CD4-positive, CD25-positive, alpha-beta regulatory T cell (primary cell): ENCODE measurements around the gene CACNB4. TPM values are rescaled to one million over a fixed set of nuclear protein-coding genes. Genes with fewer than 3 reads are reported as not detected.

Source experiments
- ATAC-seq, 2 donors: fragments of 150-1000 bp; cut with Tn5 transposase; one replicate each; pipeline ENCODE4 v1.10.0; 2021; ENCODE audit warnings: low read depth in 2 of 2, moderate number of reproducible peaks in 2 of 2, moderate library complexity in 1 of 2
- DNase-seq, 3 donors: peaks; one replicate each; pipeline versions ENCODE4 v3.0.0 to v3.0.0-alpha.2; 2012 to 2022; ENCODE audit warnings: mixed read lengths in 1 of 3
- H3K27ac ChIP-seq: one replicate; pipeline ENCODE4 v1.7.0; 2013; ENCODE audit warnings: mild to moderate bottlenecking, low read length; ENCODE audit not compliant: insufficient read depth, poor library complexity, severe bottlenecking
- H3K27me3 ChIP-seq: one replicate; pipeline ENCODE4 v1.7.0; 2013; ENCODE audit warnings: low read length; ENCODE audit not compliant: control insufficient read depth, insufficient read depth
- H3K36me3 ChIP-seq: one replicate; pipeline ENCODE4 v1.7.0; 2013; ENCODE audit warnings: mild to moderate bottlenecking, low read length, moderate library complexity; ENCODE audit not compliant: control insufficient read depth, insufficient read depth
- H3K4me1 ChIP-seq: 2 replicates; pipeline ENCODE4 v1.7.0; 2013; ENCODE audit warnings: mild to moderate bottlenecking, low read length; ENCODE audit not compliant: insufficient read depth, control insufficient read depth, poor library complexity, severe bottlenecking
- H3K4me3 ChIP-seq: one replicate; pipeline ENCODE4 v1.7.0; 2013; ENCODE audit warnings: low read depth, mild to moderate bottlenecking, low read length, moderate library complexity
- H3K9me3 ChIP-seq, 2 experiments: 1 replicate in 1 of 2; 2 replicates in 1 of 2; pipeline ENCODE4 v1.7.0; 2013; ENCODE audit warnings: low read length in 2 of 2, mild to moderate bottlenecking in 1 of 2, moderate library complexity in 1 of 2; ENCODE audit not compliant: control insufficient read depth in 2 of 2
- H3K27ac Mint-ChIP-seq, 3 donors: one replicate each; pipeline ENCODE4 v1.8.0; 2020 to 2022; ENCODE audit warnings: mild to moderate bottlenecking in 3 of 3, mixed read lengths in 3 of 3, moderate library complexity in 2 of 3
- H3K27me3 Mint-ChIP-seq: one replicate; pipeline ENCODE4 v1.8.0; 2022; ENCODE audit warnings: mild to moderate bottlenecking, mixed read lengths
- H3K36me3 Mint-ChIP-seq: one replicate; pipeline ENCODE4 v1.8.0; 2020; ENCODE audit warnings: mixed read lengths
- H3K4me1 Mint-ChIP-seq, 4 donors: one replicate each; pipeline ENCODE4 v1.8.0; 2020 to 2022; ENCODE audit warnings: mixed read lengths in 4 of 4, mild to moderate bottlenecking in 1 of 4
- H3K4me3 Mint-ChIP-seq, 4 donors: one replicate each; pipeline ENCODE4 v1.8.0; 2020 to 2022; ENCODE audit warnings: mild to moderate bottlenecking in 4 of 4, mixed read lengths in 4 of 4, moderate library complexity in 3 of 4
- H3K9me3 Mint-ChIP-seq, 7 donors: one replicate each; pipeline ENCODE4 v1.8.0; 2020 to 2022; ENCODE audit warnings: mixed read lengths in 7 of 7, mild to moderate bottlenecking in 3 of 7, moderate library complexity in 2 of 7
- polyA plus RNA-seq, 4 donors: library from polyadenylated mRNA; unstranded; fragments of 300-500 nt; fragmentation: Illumina TruSeq; gene quantifications; one replicate each; pipeline ENCODE4 v1.2.3, GENCODE V29; 2021
- total RNA-seq: library from RNA; stranded (reverse); gene quantifications from one replicate; pipeline ENCODE4 v1.2.3, GENCODE V29; 2022

The CACNB4 gene
- total and polyA plus RNA-seq, 5 donors from 2014 or later, result 0.30 TPM; not detected in 4

- H3K4me1 ChIP-seq, result no peaks in the 10 kb centered on the region
- H3K27me3 ChIP-seq, result no peaks in the 10 kb centered on the region
- H3K27ac ChIP-seq, result no peak overlapping the region
- DNase-seq, result no peak
- H3K4me3 ChIP-seq, result no peak overlapping the region
- H3K36me3 Mint-ChIP-seq, result no peaks in the 10 kb centered on the region
- peaks cover 4% of the 10 kb centered on the region for H3K27me3 Mint-ChIP-seq
- no peak overlapping the region for H3K27ac Mint-ChIP-seq
- no peaks in the 10 kb centered on the region for H3K36me3 ChIP-seq
- no peaks in the 10 kb centered on the region for H3K9me3 ChIP-seq
- H3K4me1 Mint-ChIP-seq, result no peaks in the 10 kb centered on the region
- no peaks in the 10 kb centered on the region for H3K9me3 Mint-ChIP-seq
- no peak overlapping the region for H3K4me3 Mint-ChIP-seq
- ATAC-seq, result no peak
Observed at GRCh38 chr2:152049541-152049940, 49.3 kb downstream of the CACNB4 start.

GRCh38 chr2:152047824-152048471, 50.9 kb downstream of the CACNB4 start:
- Histone ChIP-seq H3K9me3 (no peaks in the 10 kb centered on the region), H3K27ac (no peak overlapping the region), H3K36me3 (no peaks in the 10 kb centered on the region), H3K27me3 (no peaks in the 10 kb centered on the region), H3K4me1 (no peaks in the 10 kb centered on the region), H3K4me3 (no peak overlapping the region)
- Mint-ChIP-seq H3K9me3 (no peaks in the 10 kb centered on the region), H3K27ac (peak overlapping the region in 1 of 3 donors; percentile 25), H3K27me3 (peaks cover 5% of the 10 kb centered on the region), H3K36me3 (no peaks in the 10 kb centered on the region), H3K4me3 (no peak overlapping the region), H3K4me1 (no peaks in the 10 kb centered on the region)
- peak in 1 of 3 donors; percentile 4 for DNase-seq
- no peak for ATAC-seq

GRCh38 chr2:152046940-152047339, 51.9 kb downstream of the CACNB4 start:
- no peaks in the 10 kb centered on the region for H3K36me3 ChIP-seq
- H3K9me3 ChIP-seq, result no peaks in the 10 kb centered on the region
- Mint-ChIP-seq H3K27ac (no peak overlapping the region), H3K4me3 (no peak overlapping the region), H3K9me3 (no peaks in the 10 kb centered on the region), H3K4me1 (no peaks in the 10 kb centered on the region), H3K27me3 (peaks cover 10% of the 10 kb centered on the region), H3K36me3 (no peaks in the 10 kb centered on the region)
- no peaks in the 10 kb centered on the region for H3K4me1 ChIP-seq
- no peak overlapping the region for H3K27ac ChIP-seq
- no peak overlapping the region for H3K4me3 ChIP-seq
- ATAC-seq (no peak), DNase-seq (no peak)
- no peaks in the 10 kb centered on the region for H3K27me3 ChIP-seq

GRCh38 chr2:152042636-152043615, 55.9 kb downstream of the CACNB4 start:
- Histone ChIP-seq H3K4me1 (no peaks in the 10 kb centered on the region), H3K9me3 (no peaks in the 10 kb centered on the region), H3K27ac (no peak overlapping the region), H3K36me3 (no peaks in the 10 kb centered on the region), H3K4me3 (no peak overlapping the region), H3K27me3 (no peaks in the 10 kb centered on the region)
- ATAC-seq (no peak), DNase-seq (no peak)
- Mint-ChIP-seq H3K27me3 (peaks cover 18% of the 10 kb centered on the region), H3K36me3 (no peaks in the 10 kb centered on the region), H3K4me3 (no peak overlapping the region), H3K27ac (no peak overlapping the region), H3K9me3 (no peaks in the 10 kb centered on the region), H3K4me1 (no peaks in the 10 kb centered on the region)

- Histone ChIP-seq H3K9me3 (no peaks in the 10 kb centered on the region), H3K27ac (no peak overlapping the region), H3K27me3 (no peaks in the 10 kb centered on the region), H3K4me1 (no peaks in the 10 kb centered on the region), H3K36me3 (no peaks in the 10 kb centered on the region), H3K4me3 (no peak overlapping the region)
- Mint-ChIP-seq H3K9me3 (no peaks in the 10 kb centered on the region), H3K36me3 (no peaks in the 10 kb centered on the region), H3K27me3 (peaks cover 18% of the 10 kb centered on the region), H3K27ac (no peak overlapping the region), H3K4me3 (no peak overlapping the region), H3K4me1 (no peaks in the 10 kb centered on the region)
- ATAC-seq (no peak), DNase-seq (no peak)
Observed at GRCh38 chr2:152038441-152038958, 60.3 kb downstream of the CACNB4 start.

- H3K27me3 ChIP-seq, result no peaks in the 10 kb centered on the region
- H3K27me3 Mint-ChIP-seq, result peaks cover 17% of the 10 kb centered on the region
- no peaks in the 10 kb centered on the region for H3K36me3 ChIP-seq
- no peak for DNase-seq
- no peaks in the 10 kb centered on the region for H3K36me3 Mint-ChIP-seq
- no peak overlapping the region for H3K27ac ChIP-seq
- no peaks in the 10 kb centered on the region for H3K9me3 Mint-ChIP-seq
- H3K27ac Mint-ChIP-seq, result no peak overlapping the region
- H3K4me1 Mint-ChIP-seq, result no peaks in the 10 kb centered on the region
- no peaks in the 10 kb centered on the region for H3K4me1 ChIP-seq
- ATAC-seq, result no peak
- no peak overlapping the region for H3K4me3 ChIP-seq
- no peaks in the 10 kb centered on the region for H3K9me3 ChIP-seq
- no peak overlapping the region for H3K4me3 Mint-ChIP-seq
Observed at GRCh38 chr2:152037743-152038435, 61.0 kb downstream of the CACNB4 start.

GRCh38 chr2:152036611-152037469, 62.0 kb downstream of the CACNB4 start:
- H3K27me3 Mint-ChIP-seq, result peaks cover 19% of the 10 kb centered on the region
- no peaks in the 10 kb centered on the region for H3K4me1 Mint-ChIP-seq
- no peaks in the 10 kb centered on the region for H3K36me3 Mint-ChIP-seq
- no peak overlapping the region for H3K27ac Mint-ChIP-seq
- DNase-seq, result peak; percentile 9 to 69 (median 41)
- no peak overlapping the region for H3K4me3 Mint-ChIP-seq
- Histone ChIP-seq H3K36me3 (no peaks in the 10 kb centered on the region), H3K4me1 (no peaks in the 10 kb centered on the region), H3K27ac (no peak overlapping the region), H3K27me3 (no peaks in the 10 kb centered on the region), H3K9me3 (no peaks in the 10 kb centered on the region), H3K4me3 (no peak overlapping the region)
- ATAC-seq, result no peak
- H3K9me3 Mint-ChIP-seq, result no peaks in the 10 kb centered on the region
